ENCODE data around the gene TERB1. TPM values are rescaled to one million over a fixed set of nuclear protein-coding genes. Genes with fewer than 3 reads are reported as not detected.
A peak's percentile ranks its signal among the peaks of the same experiment; 100 is the strongest.

Gene TERB1
- total RNA-seq, 1 donor from 2014 or later: 0.29 TPM

- H3K4me3 Mint-ChIP-seq: peak within 1 kb of the TSS; percentile 93
- no peaks in the 10 kb centered on the region for H3K9me3 Mint-ChIP-seq
- intact Hi-C loops (cut with micrococcal nuclease): loop anchor here (1.0 to 5.0 kb wide), 7 partner anchors 23 to 344 kb away; partner anchors contain the start of genes CMTM3, CMTM4, NAE1 and PDP2
- peaks cover 16% of the 10 kb centered on the region for H3K27me3 Mint-ChIP-seq (ENCODE audit: insufficient read depth)
- peak; percentile 76 for DNase-seq (ENCODE audit: low spot score)
- H3K36me3 Mint-ChIP-seq (ENCODE audit: low read depth): peaks cover 17% of the 10 kb centered on the region
- peak within 1 kb of the TSS; percentile 80 for H3K27ac Mint-ChIP-seq
- peaks cover 46% of the 10 kb centered on the region for H3K4me1 Mint-ChIP-seq (ENCODE audit: low read depth)
These were observed 49.9 kb downstream of the TERB1 start, which contains the start of gene DYNC1LI2 for GRCh38 chr16:66751303-66751991. Gene DYNC1LI2, minus strand, starts transcription at chr16:66751609. Its CDS starts 18 bp downstream, at chr16:66751591.

GRCh38 chr16:66751053-66751302 lies 50.4 kb downstream of the TERB1 start:
- intact Hi-C loops (cut with micrococcal nuclease): loop anchor here (1.0 to 5.0 kb wide), 7 partner anchors 23 to 344 kb away; partner anchors contain the start of genes CMTM3, CMTM4, NAE1 and PDP2
- Mint-ChIP-seq H3K36me3 (ENCODE audit: low read depth) (peaks cover 21% of the 10 kb centered on the region), H3K27ac (peak overlapping the region; percentile 79), H3K4me1 (ENCODE audit: low read depth) (peaks cover 51% of the 10 kb centered on the region), H3K9me3 (no peaks in the 10 kb centered on the region), H3K4me3 (peak overlapping the region; percentile 93), H3K27me3 (ENCODE audit: insufficient read depth) (peaks cover 12% of the 10 kb centered on the region)
- no peak for DNase-seq (ENCODE audit: low spot score)

GRCh38 chr16:66750279-66751052 lies 50.9 kb downstream of the TERB1 start:
- peaks cover 53% of the 10 kb centered on the region for H3K4me1 Mint-ChIP-seq (ENCODE audit: low read depth)
- H3K4me3 Mint-ChIP-seq: peak overlapping the region; percentile 93
- H3K9me3 Mint-ChIP-seq: no peaks in the 10 kb centered on the region
- intact Hi-C loops (cut with micrococcal nuclease): loop anchor here (1.0 to 5.0 kb wide), 7 partner anchors 22 to 343 kb away; partner anchors contain the start of genes CMTM3, CMTM4, NAE1 and PDP2
- DNase-seq (ENCODE audit: low spot score): no peak
- peak overlapping the region; percentile 79 for H3K27ac Mint-ChIP-seq
- peaks cover 21% of the 10 kb centered on the region for H3K36me3 Mint-ChIP-seq (ENCODE audit: low read depth)
- peaks cover 9% of the 10 kb centered on the region for H3K27me3 Mint-ChIP-seq (ENCODE audit: insufficient read depth)

GRCh38 chr16:66746682-66747081 lies 54.7 kb downstream of the TERB1 start:
- Mint-ChIP-seq H3K4me1 (ENCODE audit: low read depth) (peaks cover 43% of the 10 kb centered on the region), H3K36me3 (ENCODE audit: low read depth) (peaks cover 29% of the 10 kb centered on the region), H3K9me3 (no peaks in the 10 kb centered on the region), H3K4me3 (no peak overlapping the region), H3K27ac (peak overlapping the region; percentile 55), H3K27me3 (ENCODE audit: insufficient read depth) (no peaks in the 10 kb centered on the region)
- intact Hi-C loops (cut with micrococcal nuclease): loop anchor here (5.0 kb wide), 1 partner anchor 126 kb away; no protein-coding TSS in a partner anchor
- DNase-seq (ENCODE audit: low spot score): peak; percentile 29

GRCh38 chr16:66746048-66746447 lies 55.3 kb downstream of the TERB1 start:
- no peaks in the 10 kb centered on the region for H3K9me3 Mint-ChIP-seq
- no peak overlapping the region for H3K27ac Mint-ChIP-seq
- H3K4me1 Mint-ChIP-seq (ENCODE audit: low read depth): peaks cover 47% of the 10 kb centered on the region
- intact Hi-C loops (cut with micrococcal nuclease): loop anchor here (5.0 kb wide), 1 partner anchor 126 kb away; no protein-coding TSS in a partner anchor
- no peak overlapping the region for H3K4me3 Mint-ChIP-seq
- no peaks in the 10 kb centered on the region for H3K27me3 Mint-ChIP-seq (ENCODE audit: insufficient read depth)
- H3K36me3 Mint-ChIP-seq (ENCODE audit: low read depth): peaks cover 32% of the 10 kb centered on the region
- no peak for DNase-seq (ENCODE audit: low spot score)

GRCh38 chr16:66741950-66742808 lies 59.2 kb downstream of the TERB1 start:
- Mint-ChIP-seq H3K4me1 (ENCODE audit: low read depth) (peaks cover 35% of the 10 kb centered on the region), H3K27me3 (ENCODE audit: insufficient read depth) (no peaks in the 10 kb centered on the region), H3K9me3 (no peaks in the 10 kb centered on the region), H3K36me3 (ENCODE audit: low read depth) (peaks cover 40% of the 10 kb centered on the region), H3K4me3 (no peak overlapping the region), H3K27ac (no peak overlapping the region)
- DNase-seq (ENCODE audit: low spot score): no peak
- intact Hi-C loops (cut with micrococcal nuclease): loop anchor here (2.0 kb wide), 1 partner anchor 45 kb away; the partner anchor contains the start of gene CMTM4

- DNase-seq (ENCODE audit: low spot score): no peak
- no peak overlapping the region for H3K27ac Mint-ChIP-seq
- no peaks in the 10 kb centered on the region for H3K27me3 Mint-ChIP-seq (ENCODE audit: insufficient read depth)
- intact Hi-C loops (cut with micrococcal nuclease): loop anchor here (2.0 kb wide), 1 partner anchor 45 kb away; the partner anchor contains the start of gene CMTM4
- peaks cover 36% of the 10 kb centered on the region for H3K36me3 Mint-ChIP-seq (ENCODE audit: low read depth)
- peaks cover 27% of the 10 kb centered on the region for H3K4me1 Mint-ChIP-seq (ENCODE audit: low read depth)
- no peaks in the 10 kb centered on the region for H3K9me3 Mint-ChIP-seq
- H3K4me3 Mint-ChIP-seq: no peak overlapping the region
These were observed 60.0 kb downstream of the TERB1 start for GRCh38 chr16:66741169-66741900.

GRCh38 chr16:66740533-66740932 lies 60.9 kb downstream of the TERB1 start:
- H3K4me1 Mint-ChIP-seq (ENCODE audit: low read depth): peaks cover 21% of the 10 kb centered on the region
- no peak overlapping the region for H3K27ac Mint-ChIP-seq
- peaks cover 37% of the 10 kb centered on the region for H3K36me3 Mint-ChIP-seq (ENCODE audit: low read depth)
- intact Hi-C loops (cut with micrococcal nuclease): loop anchor here (2.0 kb wide), 1 partner anchor 44 kb away; the partner anchor contains the start of gene CMTM4
- no peaks in the 10 kb centered on the region for H3K27me3 Mint-ChIP-seq (ENCODE audit: insufficient read depth)
- H3K4me3 Mint-ChIP-seq: no peak overlapping the region
- DNase-seq (ENCODE audit: low spot score): no peak
- H3K9me3 Mint-ChIP-seq: no peaks in the 10 kb centered on the region

- Mint-ChIP-seq H3K27me3 (ENCODE audit: insufficient read depth) (no peaks in the 10 kb centered on the region), H3K36me3 (ENCODE audit: low read depth) (peaks cover 37% of the 10 kb centered on the region), H3K27ac (no peak overlapping the region), H3K4me3 (no peak overlapping the region), H3K4me1 (ENCODE audit: low read depth) (peaks cover 21% of the 10 kb centered on the region), H3K9me3 (no peaks in the 10 kb centered on the region)
- no peak for DNase-seq (ENCODE audit: low spot score)
- intact Hi-C loops (cut with micrococcal nuclease): loop anchor here (2.0 kb wide), 1 partner anchor 43 kb away; the partner anchor contains the start of gene CMTM4
These were observed 61.4 kb downstream of the TERB1 start for GRCh38 chr16:66740010-66740409.

- Mint-ChIP-seq H3K36me3 (ENCODE audit: low read depth) (peaks cover 49% of the 10 kb centered on the region), H3K27ac (no peak overlapping the region), H3K9me3 (no peaks in the 10 kb centered on the region), H3K4me3 (no peak overlapping the region), H3K4me1 (ENCODE audit: low read depth) (peaks cover 20% of the 10 kb centered on the region), H3K27me3 (ENCODE audit: insufficient read depth) (no peaks in the 10 kb centered on the region)
- DNase-seq (ENCODE audit: low spot score): no peak
- intact Hi-C loops (cut with micrococcal nuclease): no loop called here
These were observed 65.5 kb downstream of the TERB1 start for GRCh38 chr16:66735891-66736290.

- Mint-ChIP-seq H3K4me1 (ENCODE audit: low read depth) (peaks cover 16% of the 10 kb centered on the region), H3K4me3 (no peak overlapping the region), H3K9me3 (no peaks in the 10 kb centered on the region), H3K27ac (peak overlapping the region; percentile 25), H3K27me3 (ENCODE audit: insufficient read depth) (no peaks in the 10 kb centered on the region), H3K36me3 (ENCODE audit: low read depth) (peaks cover 44% of the 10 kb centered on the region)
- intact Hi-C loops (cut with micrococcal nuclease): no loop called here
- no peak for DNase-seq (ENCODE audit: low spot score)
These were observed 70.3 kb downstream of the TERB1 start for GRCh38 chr16:66731101-66731500.

GRCh38 chr16:66728804-66729203 lies 72.6 kb downstream of the TERB1 start:
- no peak overlapping the region for H3K4me3 Mint-ChIP-seq
- peaks cover 50% of the 10 kb centered on the region for H3K36me3 Mint-ChIP-seq (ENCODE audit: low read depth)
- peaks cover 16% of the 10 kb centered on the region for H3K4me1 Mint-ChIP-seq (ENCODE audit: low read depth)
- no peak for DNase-seq (ENCODE audit: low spot score)
- no peaks in the 10 kb centered on the region for H3K27me3 Mint-ChIP-seq (ENCODE audit: insufficient read depth)
- no peaks in the 10 kb centered on the region for H3K9me3 Mint-ChIP-seq
- intact Hi-C loops (cut with micrococcal nuclease): loop anchor here (1.0 to 2.0 kb wide), 4 partner anchors 22 to 323 kb away; partner anchors contain the start of gene DYNC1LI2
- H3K27ac Mint-ChIP-seq: peak overlapping the region; percentile 36

Data from activated T-helper 1 cell treated with anti-CD3 and anti-CD28 coated beads, Interleukin-12 subunit alpha, Interleukin-12 subunit beta, Interleukin-2, Interleukin-4 antibody, amounts not matched to agents 30 ng/mL and 10 ng/mL and 1 ng/mL, durations not matched to agents 14 hours and 24 hours and 36 hours (primary cell).